GM20431 (cell line): ENCODE measurements around the gene RBCK1.
"Not testable (repeated sequence)": the region's sequence is repeated elsewhere in the genome, so short reads cannot be mapped to it uniquely, and the experiment has no call there.

Experiments used
- in situ Hi-C: fragments of 300-500 bp; cut with MseI, MboI; formaldehyde crosslinking; loops from one replicate; pipeline ENCODE4 v1.15.0; 2020; ENCODE audit warnings: low sequenced_read_pairs; ENCODE audit not compliant: unreplicated experiment

RBCK1 gene

GRCh38 chr20:375265-375889 lies 32.7 kb upstream of the RBCK1 start:
- in situ Hi-C loops = no loop called here

- in situ Hi-C loops = no loop called here
Observed at GRCh38 chr20:376089-376488, 32.0 kb upstream of the RBCK1 start.

GRCh38 chr20:376750-377149 lies 31.3 kb upstream of the RBCK1 start:
- in situ Hi-C loops = no loop called here

- in situ Hi-C loops = not testable (repeated sequence)
Observed at GRCh38 chr20:377578-377977, 30.5 kb upstream of the RBCK1 start.

- in situ Hi-C loops = no loop called here
Observed at GRCh38 chr20:378961-379336, 29.1 kb upstream of the RBCK1 start.

GRCh38 chr20:380763-381580 lies 27.1 kb upstream of the RBCK1 start:
- in situ Hi-C loops = no loop called here

- in situ Hi-C loops = no loop called here
Observed at GRCh38 chr20:381581-382290, 26.4 kb upstream of the RBCK1 start.

- in situ Hi-C loops = no loop called here
Observed at GRCh38 chr20:382291-383115, 25.6 kb upstream of the RBCK1 start.

- in situ Hi-C loops = no loop called here
Observed at GRCh38 chr20:383889-384288, 24.2 kb upstream of the RBCK1 start.

GRCh38 chr20:384723-385122 lies 23.4 kb upstream of the RBCK1 start:
- in situ Hi-C loops = no loop called here

GRCh38 chr20:385448-385847 lies 22.7 kb upstream of the RBCK1 start:
- in situ Hi-C loops = no loop called here

GRCh38 chr20:386634-387033 lies 21.5 kb upstream of the RBCK1 start:
- in situ Hi-C loops = not testable (repeated sequence)

GRCh38 chr20:387520-387919 lies 20.6 kb upstream of the RBCK1 start:
- in situ Hi-C loops = no loop called here

GRCh38 chr20:388034-388994 lies 19.8 kb upstream of the RBCK1 start:
- in situ Hi-C loops = no loop called here

- in situ Hi-C loops = no loop called here
Observed at GRCh38 chr20:389220-389619, 18.9 kb upstream of the RBCK1 start.

GRCh38 chr20:391041-391711 lies 16.9 kb upstream of the RBCK1 start:
- in situ Hi-C loops = no loop called here

GRCh38 chr20:393296-393695 lies 14.8 kb upstream of the RBCK1 start:
- in situ Hi-C loops = not testable (repeated sequence)

GRCh38 chr20:396252-396618 lies 11.9 kb upstream of the RBCK1 start:
- in situ Hi-C loops = no loop called here
